ENCODE data around the gene HNRNPF. TPM values are rescaled to one million over a fixed set of nuclear protein-coding genes. Genes with fewer than 3 reads are reported as not detected.

Gene HNRNPF
- total RNA-seq, 1 donor from 2014 or later: 175 TPM

Small RNAs within 50 kb of the gene (small RNA-seq; reads per million reads assigned to genes)
- gene RNU6ATAC11P: not detected
- gene RNU7-193P: not detected
- gene SNORD3J: not detected

Other genes starting within 250 kb of the HNRNPF start
- gene RASGEF1A, start 142.1 kb downstream of the HNRNPF start, total RNA-seq (ENCODE audit: low replicate concordance): 3.5 and 6.5 TPM in 2 replicates
- not detected in 2 replicates for gene FXYD4, start 37.5 kb downstream of the HNRNPF start, total RNA-seq (ENCODE audit: low replicate concordance)
- gene ZNF487, start 27.9 kb upstream of the HNRNPF start, total RNA-seq (ENCODE audit: low replicate concordance): 2.0 and 3.5 TPM in 2 replicates
- 7.1 and 16.9 TPM in 2 replicates for gene ZNF239, start 165.4 kb upstream of the HNRNPF start, total RNA-seq (ENCODE audit: low replicate concordance)
- 4.7 and 5.4 TPM in 2 replicates for gene ZNF485, start 197.3 kb upstream of the HNRNPF start, total RNA-seq (ENCODE audit: low replicate concordance)
- gene ZNF32, start 239.7 kb upstream of the HNRNPF start, total RNA-seq (ENCODE audit: low replicate concordance): 40.8 and 50.7 TPM in 2 replicates

All from neural progenitor cell (in vitro differentiated cells).